Measurements from ENCODE around the gene CBLL1.

Gene CBLL1

DNA sequence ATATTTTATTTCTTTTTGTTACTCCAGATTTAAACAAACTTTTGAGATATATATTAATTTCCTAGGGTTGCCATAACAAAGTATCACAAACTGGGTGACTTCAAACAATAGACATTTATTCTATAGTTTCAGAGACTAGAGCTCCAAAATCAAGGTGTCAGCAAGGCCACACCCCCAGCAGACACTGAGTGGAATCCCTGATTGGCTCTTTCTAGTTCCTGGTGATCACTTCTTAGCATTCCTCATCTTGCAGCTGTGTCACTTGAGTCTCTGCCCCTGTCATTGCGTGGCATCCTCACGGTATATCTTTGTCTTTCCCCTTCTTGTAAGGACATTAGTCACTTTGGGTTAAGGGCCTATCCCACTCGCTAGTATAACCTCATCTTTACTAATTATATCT, 66.7 kb downstream of the CBLL1 start:
- no peak for DNase-seq (ENCODE audit: low spot score)

Measured in RKO (cell line).